ENCODE measurements around the gene FAM227B. TPM values are rescaled to one million over a fixed set of nuclear protein-coding genes. Genes with fewer than 3 reads are reported as not detected.
A peak's percentile ranks its signal among the peaks of the same experiment; 100 is the strongest.
"Not testable (repeated sequence)": the region's sequence is repeated elsewhere in the genome, so short reads cannot be mapped to it uniquely, and the experiment has no call there.

Gene FAM227B
- 10 to 100 TPM; 19.0 to 36.4 TPM for total RNA-seq
- polyA plus RNA-seq (ENCODE audit: insufficient read depth, low read depth, low replicate concordance), result 28.3 TPM
- long read RNA-seq, donor 1, partial matches to known transcripts, result 0 of 3 reads
- long read RNA-seq, donor 1, other reads (novel, unspliced or antisense), result 0 of 3 reads
- long read RNA-seq, donor 2, result 0 reads

DNA sequence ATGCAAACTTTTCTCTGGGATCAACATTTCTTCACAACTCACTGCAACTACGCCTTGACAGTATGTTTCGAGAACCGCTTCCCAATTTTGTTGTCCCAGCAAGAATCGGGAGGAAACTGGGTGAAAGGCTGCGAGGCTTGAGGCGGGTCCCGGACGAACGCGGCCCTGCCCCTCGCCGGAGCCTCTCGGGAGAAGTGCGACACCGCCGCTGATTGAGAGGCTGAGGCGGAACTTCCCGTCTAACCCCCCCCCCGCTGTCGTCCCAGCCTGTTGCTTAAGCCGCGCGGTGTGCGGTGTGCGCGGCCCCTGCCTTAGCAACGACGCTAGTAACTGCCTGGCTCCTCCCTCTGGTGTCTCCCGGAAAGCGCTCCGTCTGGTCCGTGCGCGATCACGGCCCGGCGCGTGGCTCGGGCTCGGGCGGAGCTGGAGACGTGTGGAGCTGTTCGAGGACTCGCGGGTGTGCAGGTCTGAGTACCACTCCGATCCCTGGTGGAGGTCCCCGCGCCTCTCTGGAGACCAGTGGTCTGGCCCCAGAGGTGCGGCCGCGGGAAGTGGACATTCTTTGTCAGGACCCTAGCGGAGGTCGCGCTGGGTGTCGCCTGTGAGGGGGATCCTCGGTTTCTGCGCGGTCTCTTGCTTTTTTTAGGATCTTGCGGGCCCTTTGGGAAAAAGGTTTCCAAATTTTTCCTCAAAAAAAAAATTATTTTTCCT is at the start of gene FAM227B, which contains the start of gene DTWD1:
Gene FAM227B (minus strand): TSS at position 161 of the 711 bp plus-strand sequence. CDS start 5,647 bp downstream, outside the sequence.
Gene DTWD1 (plus strand): TSS at position 391 of the 711 bp plus-strand sequence. CDS start 4,120 bp downstream, outside the sequence.
- intact Hi-C loops (cut with DNase I; ENCODE audit: low total_unique reads), result loop anchor here (10.0 kb wide), 1 partner anchor 254 kb away; no protein-coding TSS in a partner anchor
- H3K4me1 ChIP-seq, result peaks cover 12% of the 10 kb centered on the region
- peak within 1 kb of the TSS; percentile 77 to 79 for H3K4me3 ChIP-seq
- H3K9me3 ChIP-seq, result no peaks in the 10 kb centered on the region
- peak within 1 kb of the TSS; percentile 83 to 94 for H3K27ac ChIP-seq
- H3K36me3 ChIP-seq (ENCODE audit: low read depth, missing control alignments), result no peaks in the 10 kb centered on the region
- TF ChIP-seq POLR2A (IDR thresholded peaks at IDR 0.05), result peak; percentile 22
- TF ChIP-seq, protein P1, sequence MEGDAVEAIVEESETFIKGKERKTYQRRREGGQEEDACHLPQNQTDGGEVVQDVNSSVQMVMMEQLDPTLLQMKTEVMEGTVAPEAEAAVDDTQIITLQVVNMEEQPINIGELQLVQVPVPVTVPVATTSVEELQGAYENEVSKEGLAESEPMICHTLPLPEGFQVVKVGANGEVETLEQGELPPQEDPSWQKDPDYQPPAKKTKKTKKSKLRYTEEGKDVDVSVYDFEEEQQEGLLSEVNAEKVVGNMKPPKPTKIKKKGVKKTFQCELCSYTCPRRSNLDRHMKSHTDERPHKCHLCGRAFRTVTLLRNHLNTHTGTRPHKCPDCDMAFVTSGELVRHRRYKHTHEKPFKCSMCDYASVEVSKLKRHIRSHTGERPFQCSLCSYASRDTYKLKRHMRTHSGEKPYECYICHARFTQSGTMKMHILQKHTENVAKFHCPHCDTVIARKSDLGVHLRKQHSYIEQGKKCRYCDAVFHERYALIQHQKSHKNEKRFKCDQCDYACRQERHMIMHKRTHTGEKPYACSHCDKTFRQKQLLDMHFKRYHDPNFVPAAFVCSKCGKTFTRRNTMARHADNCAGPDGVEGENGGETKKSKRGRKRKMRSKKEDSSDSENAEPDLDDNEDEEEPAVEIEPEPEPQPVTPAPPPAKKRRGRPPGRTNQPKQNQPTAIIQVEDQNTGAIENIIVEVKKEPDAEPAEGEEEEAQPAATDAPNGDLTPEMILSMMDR (IDR thresholded peaks at IDR 0.05), result peak in 2 of 3 experiments; percentile 13 to 23
- WGBS, 2 donors, result 0 to 1% methylated on average over 36 to 48 of the region's 59 CpGs
- DNase-seq, result peak; percentile 97
- no peaks in the 10 kb centered on the region for H3K27me3 ChIP-seq

DNA sequence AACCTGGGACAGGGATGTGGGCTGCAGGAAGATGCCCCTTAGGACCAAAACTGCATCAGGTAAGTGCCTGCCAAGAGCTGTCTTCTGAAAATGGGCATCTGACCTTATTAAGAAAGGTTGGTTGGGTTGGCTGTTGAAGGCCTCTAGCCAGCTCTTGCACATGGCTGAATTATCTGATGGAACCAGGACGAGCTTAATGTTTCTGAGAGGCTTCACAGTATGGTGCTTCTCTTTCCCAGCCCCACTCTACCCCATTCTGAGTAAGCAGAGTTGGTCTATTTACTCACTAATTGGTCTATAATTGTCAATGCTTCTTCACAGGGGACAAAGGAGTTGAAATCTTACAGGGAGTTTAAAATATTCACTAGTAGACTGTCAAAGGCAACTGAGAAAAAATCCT is 48.7 kb upstream of the FAM227B start:
- intact Hi-C loops (cut with DNase I; ENCODE audit: low total_unique reads), result no loop called here
- H3K4me1 ChIP-seq, result no peaks in the 10 kb centered on the region
- no peak overlapping the region for H3K4me3 ChIP-seq
- H3K9me3 ChIP-seq, result no peaks in the 10 kb centered on the region
- 70 to 85% methylated on average over 1 of the region's 1 CpG for WGBS, 2 donors
- no peaks in the 10 kb centered on the region for H3K27me3 ChIP-seq
- no peak overlapping the region for H3K27ac ChIP-seq
- DNase-seq, result no peak
- no peaks in the 10 kb centered on the region for H3K36me3 ChIP-seq (ENCODE audit: low read depth, missing control alignments)
- no peak for TF ChIP-seq POLR2A (IDR thresholded peaks at IDR 0.05)
- TF ChIP-seq, protein P1 (IDR thresholded peaks at IDR 0.05), result no peak

- H3K27me3 ChIP-seq; H3K4me3 ChIP-seq; H3K9me3 ChIP-seq; DNase-seq; H3K4me1 ChIP-seq; intact Hi-C loops (cut with DNase I; ENCODE audit: low total_unique reads); H3K27ac ChIP-seq; H3K36me3 ChIP-seq (ENCODE audit: low read depth, missing control alignments): not testable (repeated sequence)
- 90 to 96% methylated on average over 3 of the region's 3 CpGs for WGBS, 2 donors
Observed at GRCh38 chr15:49666486-49666885, 45.9 kb upstream of the FAM227B start.

DNA sequence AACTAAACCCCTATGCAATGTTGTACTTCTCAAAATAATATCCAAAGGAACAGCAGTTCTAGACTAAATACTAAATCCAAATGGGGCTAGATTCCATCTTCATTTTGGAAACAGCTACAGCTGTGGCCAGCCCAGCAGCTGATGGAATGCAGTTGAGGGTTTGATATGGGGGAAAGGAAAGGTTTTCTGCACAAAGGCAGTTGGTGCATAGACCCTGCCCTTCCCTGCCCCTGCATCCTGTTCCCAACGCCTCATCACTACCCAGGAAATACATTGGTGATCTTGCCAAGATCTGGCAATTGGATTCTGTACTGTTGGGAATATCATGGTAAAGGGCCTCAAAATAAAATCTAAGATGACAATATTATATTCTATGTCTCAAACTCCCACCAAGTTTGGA is 44.1 kb upstream of the FAM227B start:
- WGBS, 2 donors, result 77 to 82% methylated on average over 1 of the region's 1 CpG
- intact Hi-C loops (cut with DNase I; ENCODE audit: low total_unique reads), result no loop called here
- no peaks in the 10 kb centered on the region for H3K9me3 ChIP-seq
- H3K4me1 ChIP-seq, result no peaks in the 10 kb centered on the region
- H3K27me3 ChIP-seq, result no peaks in the 10 kb centered on the region
- no peak overlapping the region for H3K27ac ChIP-seq
- no peak for DNase-seq
- H3K36me3 ChIP-seq (ENCODE audit: low read depth, missing control alignments), result no peaks in the 10 kb centered on the region
- no peak overlapping the region for H3K4me3 ChIP-seq
- TF ChIP-seq, protein P1 (IDR thresholded peaks at IDR 0.05), result no peak
- TF ChIP-seq POLR2A (IDR thresholded peaks at IDR 0.05), result no peak

GRCh38 chr15:49656734-49657133 is 36.1 kb upstream of the FAM227B start:
- Histone ChIP-seq H3K4me1 (no peaks in the 10 kb centered on the region), H3K27me3 (no peaks in the 10 kb centered on the region), H3K27ac (no peak overlapping the region), H3K36me3 (ENCODE audit: low read depth, missing control alignments) (no peaks in the 10 kb centered on the region), H3K4me3 (no peak overlapping the region), H3K9me3 (no peaks in the 10 kb centered on the region)
- 57 to 69% methylated on average over 1 of the region's 1 CpG for WGBS, 2 donors
- intact Hi-C loops (cut with DNase I; ENCODE audit: low total_unique reads), result no loop called here
- TF ChIP-seq, protein P1 (IDR thresholded peaks at IDR 0.05), result no peak
- TF ChIP-seq POLR2A (IDR thresholded peaks at IDR 0.05), result no peak
- no peak for DNase-seq

Measured in testis (tissue), 5 donors.